GM12878 (cell line): ENCODE data around the gene ABCC4.
A peak's percentile ranks its signal among the peaks of the same experiment; 100 is the strongest.

Source experiments
- CTCF ChIP-seq, 3 experiments: IDR thresholded peaks in 2 of 3; conservative IDR thresholded peaks in 1 of 3; 2 replicates each; pipeline ENCODE4 v1.5.1; 2011; ENCODE audit warnings: low read depth in 3 of 3, low read length in 3 of 3, mild to moderate bottlenecking in 3 of 3, control low read depth in 2 of 3, moderate library complexity in 2 of 3, inconsistent platforms in 1 of 3, mixed read lengths in 1 of 3; ENCODE audit not compliant: control insufficient read depth in 2 of 3, insufficient read depth in 1 of 3; ENCODE audit errors: extremely low read depth in 1 of 3
- ESRRA ChIP-seq: IDR thresholded peaks from 2 replicates; pipeline ENCODE4 v1.6.1; 2012; ENCODE audit warnings: mild to moderate bottlenecking, low read length, improper control_type of control experiment
- JUNB ChIP-seq: IDR thresholded peaks from 2 replicates; pipeline ENCODE4 v1.6.1; 2016; ENCODE audit warnings: antibody characterized with exemption, mild to moderate bottlenecking
- MYC ChIP-seq: IDR thresholded peaks from 2 replicates; pipeline ENCODE4 v1.6.1; 2011; ENCODE audit warnings: mild to moderate bottlenecking, low read length, moderate library complexity, inconsistent platforms; ENCODE audit not compliant: insufficient read depth, insufficient replicate concordance, insufficient read length, severe bottlenecking
- POLR2AphosphoS5 ChIP-seq: IDR thresholded peaks from 2 replicates; pipeline ENCODE4 v1.6.1; 2011; ENCODE audit warnings: mild to moderate bottlenecking, low read length, inconsistent platforms
- RCOR1 ChIP-seq: conservative IDR thresholded peaks from 2 replicates; pipeline ENCODE4 v1.6.1; 2012; ENCODE audit warnings: low read depth, low read length, improper control_type of control experiment
- STAT1 ChIP-seq: fragments of 450-650 bp; conservative IDR thresholded peaks from 2 replicates; pipeline ENCODE4 v1.6.1; 2014; ENCODE audit warnings: antibody characterized with exemption, mild to moderate bottlenecking
- SUZ12 ChIP-seq: fragments of 200-600 bp; sonication (generic); IDR thresholded peaks from one replicate; pipeline ENCODE4 v1.6.1; 2018; ENCODE audit warnings: antibody characterized with exemption, mild to moderate bottlenecking; ENCODE audit not compliant: unreplicated experiment
- YY1 ChIP-seq: IDR thresholded peaks from 2 replicates; pipeline ENCODE4 v1.6.1; 2011; ENCODE audit warnings: low read depth, mild to moderate bottlenecking, low read length
- ZSCAN29 ChIP-seq: fragments of 450-650 bp; IDR thresholded peaks from 2 replicates; pipeline ENCODE4 v1.6.1; 2017; ENCODE audit warnings: mild to moderate bottlenecking, moderate library complexity

- TF ChIP-seq CTCF (IDR thresholded peaks at IDR 0.05 in 2 of 3, conservative IDR thresholded peaks at IDR 0.05 in 1 of 3; ENCODE audit: control insufficient read depth in 2 of 3, extremely low read depth in 1 of 3, insufficient read depth in 1 of 3, low read depth in 3 of 3, low read length in 3 of 3) (no peak), YY1 (no peak), JUNB (peak; percentile 21; the same call in 1 of the 2 replicates), RCOR1 (no peak), ZSCAN29 (no peak), ESRRA (no peak), POLR2AphosphoS5 (no peak), SUZ12 (no peak), MYC (no peak), STAT1 (no peak)
These were observed 75.2 kb downstream of the ABCC4 start for GRCh38 chr13:95226050-95226449.
